HG02588 (cell line): ENCODE results near the gene ACP4.
"Not testable (repeated sequence)": the region's sequence is repeated elsewhere in the genome, so short reads cannot be mapped to it uniquely, and the experiment has no call there.

Experiments used
- ATAC-seq: cut with Tn5 transposase; IDR thresholded peaks from one replicate; pipeline ENCODE4 v1.9.1; 2021; ENCODE audit warnings: mild to moderate bottlenecking, moderate library complexity; ENCODE audit not compliant: unreplicated experiment

The ACP4 gene

GRCh38 chr19:50776131-50776530, 14.1 kb upstream of the ACP4 start:
- no peak for ATAC-seq

GRCh38 chr19:50777261-50777660, 13.0 kb upstream of the ACP4 start:
- ATAC-seq = no peak

- no peak for ATAC-seq
Measured at GRCh38 chr19:50777830-50778303, 12.3 kb upstream of the ACP4 start.

GRCh38 chr19:50778906-50779430, 11.2 kb upstream of the ACP4 start:
- ATAC-seq = no peak

GRCh38 chr19:50779504-50780457, 10.4 kb upstream of the ACP4 start:
- no peak for ATAC-seq

GRCh38 chr19:50780753-50781435, 9.3 kb upstream of the ACP4 start:
- ATAC-seq = no peak

GRCh38 chr19:50783848-50784152, 6.4 kb upstream of the ACP4 start:
- ATAC-seq = not testable (repeated sequence)

- no peak for ATAC-seq
Measured at GRCh38 chr19:50784710-50785109, 5.5 kb upstream of the ACP4 start.

GRCh38 chr19:50785329-50785728, 4.9 kb upstream of the ACP4 start:
- no peak for ATAC-seq

GRCh38 chr19:50790922-50791467, 780 bp downstream of the ACP4 start:
- ATAC-seq = no peak

GRCh38 chr19:50791594-50792271, 1.5 kb downstream of the ACP4 start:
- no peak for ATAC-seq

- ATAC-seq = no peak
Measured at GRCh38 chr19:50792272-50793250, 2.3 kb downstream of the ACP4 start.

GRCh38 chr19:50793558-50794065, 3.4 kb downstream of the ACP4 start:
- no peak for ATAC-seq

GRCh38 chr19:50794074-50794875, 4.1 kb downstream of the ACP4 start:
- ATAC-seq = no peak

GRCh38 chr19:50794876-50795663, 4.9 kb downstream of the ACP4 start:
- ATAC-seq = no peak

GRCh38 chr19:50795664-50796073, 5.5 kb downstream of the ACP4 start:
- ATAC-seq = no peak

- no peak for ATAC-seq
Measured at GRCh38 chr19:50796128-50796633, 6.0 kb downstream of the ACP4 start.
